HG03196 (cell line): ENCODE results near the gene TCF15.
"Not testable (repeated sequence)": the region's sequence is repeated elsewhere in the genome, so short reads cannot be mapped to it uniquely, and the experiment has no call there.

ENCODE experiments used
- ATAC-seq: cut with Tn5 transposase; IDR thresholded peaks from one replicate; pipeline ENCODE4 v1.9.1; 2021; ENCODE audit not compliant: unreplicated experiment

Gene TCF15

GRCh38 chr20:584161-584970, 25.7 kb downstream of the TCF15 start:
- ATAC-seq = no peak

- no peak for ATAC-seq
These were observed 27.9 kb downstream of the TCF15 start for GRCh38 chr20:582204-582603.

GRCh38 chr20:578940-579690, 31.0 kb downstream of the TCF15 start:
- ATAC-seq = not testable (repeated sequence)

- no peak for ATAC-seq
These were observed 32.8 kb downstream of the TCF15 start for GRCh38 chr20:577167-577791.

- ATAC-seq = no peak
These were observed 34.0 kb downstream of the TCF15 start for GRCh38 chr20:576156-576555.

GRCh38 chr20:575230-575629, 34.9 kb downstream of the TCF15 start:
- no peak for ATAC-seq

- ATAC-seq = no peak
These were observed 35.7 kb downstream of the TCF15 start for GRCh38 chr20:574297-574942.

- ATAC-seq = no peak
These were observed 36.5 kb downstream of the TCF15 start for GRCh38 chr20:573414-574296.

- no peak for ATAC-seq
These were observed 37.4 kb downstream of the TCF15 start for GRCh38 chr20:572727-573126.

GRCh38 chr20:571754-572441, 38.2 kb downstream of the TCF15 start:
- no peak for ATAC-seq

GRCh38 chr20:568673-569415, 41.3 kb downstream of the TCF15 start:
- no peak for ATAC-seq

GRCh38 chr20:568097-568652, 41.9 kb downstream of the TCF15 start:
- no peak for ATAC-seq

GRCh38 chr20:564192-564591, 45.9 kb downstream of the TCF15 start:
- no peak for ATAC-seq

GRCh38 chr20:563187-563586, 46.9 kb downstream of the TCF15 start:
- no peak for ATAC-seq

- ATAC-seq = no peak
These were observed 47.7 kb downstream of the TCF15 start for GRCh38 chr20:562232-562897.

- ATAC-seq = no peak
These were observed 48.5 kb downstream of the TCF15 start for GRCh38 chr20:561437-562231.

- no peak for ATAC-seq
These were observed 49.4 kb downstream of the TCF15 start for GRCh38 chr20:560680-561079.
